ENCODE data around the gene ANKRD40CL.
"Not testable (repeated sequence)": the region's sequence is repeated elsewhere in the genome, so short reads cannot be mapped to it uniquely, and the experiment has no call there.

Gene ANKRD40CL

GRCh38 chr17:50767446-50767845, at the start of gene ANKRD40CL:
Gene ANKRD40CL, minus strand, starts transcription at chr17:50767518. Its CDS starts 605 bp downstream, at chr17:50766913.
- no peak for DNase-seq

- DNase-seq = no peak
Observed at GRCh38 chr17:50816271-50816670, 49.0 kb upstream of the ANKRD40CL start.

- DNase-seq = no peak
Observed at GRCh38 chr17:50815400-50815799, 48.1 kb upstream of the ANKRD40CL start.

GRCh38 chr17:50813583-50813982, 46.3 kb upstream of the ANKRD40CL start:
- no peak for DNase-seq

GRCh38 chr17:50808888-50809287, 41.6 kb upstream of the ANKRD40CL start:
- DNase-seq = no peak

GRCh38 chr17:50808413-50808812, 41.1 kb upstream of the ANKRD40CL start:
- no peak for DNase-seq

GRCh38 chr17:50807675-50808074, 40.4 kb upstream of the ANKRD40CL start:
- DNase-seq = no peak

GRCh38 chr17:50807009-50807408, 39.7 kb upstream of the ANKRD40CL start:
- no peak for DNase-seq

- DNase-seq = no peak
Observed at GRCh38 chr17:50806141-50806643, 38.9 kb upstream of the ANKRD40CL start.

- DNase-seq = no peak
Observed at GRCh38 chr17:50805486-50805885, 38.2 kb upstream of the ANKRD40CL start.

GRCh38 chr17:50804749-50805475, 37.6 kb upstream of the ANKRD40CL start:
- not testable (repeated sequence) for DNase-seq

GRCh38 chr17:50803676-50804075, 36.4 kb upstream of the ANKRD40CL start:
- no peak for DNase-seq

- DNase-seq = no peak
Observed at GRCh38 chr17:50802609-50803571, 35.6 kb upstream of the ANKRD40CL start.

- no peak for DNase-seq
Observed at GRCh38 chr17:50800196-50800700, 32.9 kb upstream of the ANKRD40CL start.

- no peak for DNase-seq
Observed at GRCh38 chr17:50799582-50799981, 32.3 kb upstream of the ANKRD40CL start.

- DNase-seq = no peak
Observed at GRCh38 chr17:50798424-50799288, 31.3 kb upstream of the ANKRD40CL start.

GRCh38 chr17:50797135-50797810, 30.0 kb upstream of the ANKRD40CL start:
- no peak for DNase-seq

GRCh38 chr17:50794361-50794760, 27.0 kb upstream of the ANKRD40CL start:
- no peak for DNase-seq

- no peak for DNase-seq
Observed at GRCh38 chr17:50793007-50793406, 25.7 kb upstream of the ANKRD40CL start.

GRCh38 chr17:50792132-50792531, 24.8 kb upstream of the ANKRD40CL start:
- no peak for DNase-seq

- DNase-seq = no peak
Observed at GRCh38 chr17:50790618-50791017, 23.3 kb upstream of the ANKRD40CL start.

GRCh38 chr17:50787106-50787505, 19.8 kb upstream of the ANKRD40CL start:
- no peak for DNase-seq

Measured in activated CD4-positive, alpha-beta T cell treated with anti-CD3 and anti-CD28 coated beads, Interleukin-2, Interleukin-6, amounts not matched to agents 100 ng/mL and 50 ng/mL, durations not matched to agents 16 hours and 8 hours (primary cell).